Vagina (tissue), 2 donors: ENCODE data around the gene ACAD8. TPM values are rescaled to one million over a fixed set of nuclear protein-coding genes. Genes with fewer than 3 reads are reported as not detected.

Source experiments
- DNase-seq, 2 donors: peaks; one replicate each; pipeline ENCODE4 v3.0.0-alpha.2; 2017; ENCODE audit errors: extremely low spot score in 2 of 2
- H3K27ac ChIP-seq: fragments of 200-600 bp; sonication (generic); one replicate; pipeline ENCODE4 v1.5.1; 2019
- H3K27me3 ChIP-seq: fragments of 200-600 bp; sonication (generic); one replicate; pipeline ENCODE4 v1.5.1; 2019
- H3K36me3 ChIP-seq, 2 donors: fragments of 200-600 bp; sonication (generic); one replicate each; pipeline ENCODE4 v1.5.1; 2017 to 2019
- H3K4me1 ChIP-seq: fragments of 200-600 bp; sonication (generic); one replicate; pipeline ENCODE4 v1.5.1; 2019
- H3K4me3 ChIP-seq, 2 donors: fragments of 200-600 bp; sonication (generic); 1 replicate in 1 of 2; 2 replicates in 1 of 2; pipeline ENCODE4 v1.5.1; 2016 to 2019
- H3K9me3 ChIP-seq: fragments of 200-600 bp; sonication (generic); one replicate; pipeline ENCODE4 v1.5.1; 2019
- CTCF ChIP-seq, 3 experiments: fragments of 450-650 bp in 2 of 3; fragments of 200-600 bp in 1 of 3; sonication (generic) in 1 of 3; IDR thresholded peaks; one replicate each; pipeline ENCODE4 v1.5.1; 2017 to 2019; ENCODE audit warnings: antibody characterized with exemption in 3 of 3, mild to moderate bottlenecking in 2 of 3, moderate library complexity in 2 of 3
- POLR2A ChIP-seq, 2 donors: fragments of 450-650 bp; IDR thresholded peaks; one replicate each; pipeline ENCODE4 v1.6.1; 2017; ENCODE audit warnings: antibody characterized with exemption in 2 of 2, mild to moderate bottlenecking in 2 of 2, moderate library complexity in 2 of 2
- POLR2AphosphoS5 ChIP-seq, 2 donors: sonication (generic); formaldehyde crosslinking; IDR thresholded peaks; one replicate each; pipeline ENCODE4 v1.9.0; 2017; ENCODE audit warnings: antibody characterized with exemption in 2 of 2, mild to moderate bottlenecking in 2 of 2, low read depth in 1 of 2; ENCODE audit not compliant: insufficient read depth in 1 of 2
- intact Hi-C: fragments of 100-400 bp; cut with DNase I; formaldehyde crosslinking; loops from one replicate; pipeline ENCODE4 v1.15.1; 2023
- total RNA-seq: library from RNA; depleted of rRNA; stranded (reverse); fragments of >200 nt; gene quantifications from one replicate; pipeline ENCODE4 v1.2.3, GENCODE V29; 2016

Gene ACAD8
- total RNA-seq, 1 donor from 2014 or later = 31.9 TPM

- Histone ChIP-seq H3K4me3 (no peak overlapping the region), H3K36me3 (no peaks in the 10 kb centered on the region), H3K9me3 (no peaks in the 10 kb centered on the region), H3K4me1 (no peaks in the 10 kb centered on the region), H3K27ac (no peak overlapping the region), H3K27me3 (no peaks in the 10 kb centered on the region)
- no peak for DNase-seq
- intact Hi-C loops = no loop called here
- TF ChIP-seq POLR2AphosphoS5 (IDR thresholded peaks at IDR 0.05; ENCODE audit: insufficient read depth in 1 of 2, low read depth in 1 of 2) (no peak), CTCF (IDR thresholded peaks at IDR 0.05) (no peak), POLR2A (IDR thresholded peaks at IDR 0.05) (no peak)
Observed at GRCh38 chr11:134313821-134314607, 60.6 kb downstream of the ACAD8 start.

Other genes starting within 250 kb of the ACAD8 start
- 31.7 TPM for gene JAM3, start 184.5 kb upstream of the ACAD8 start, total RNA-seq
- gene NCAPD3, start 29.6 kb upstream of the ACAD8 start, total RNA-seq = 18.4 TPM
- gene VPS26B, start 28.9 kb upstream of the ACAD8 start, total RNA-seq = 36.1 TPM
- 39.8 TPM for gene THYN1, start 216 bp upstream of the ACAD8 start, total RNA-seq
- 2.2 TPM for gene GLB1L3, start 22.8 kb downstream of the ACAD8 start, total RNA-seq
- 2.0 TPM for gene GLB1L2, start 78.4 kb downstream of the ACAD8 start, total RNA-seq
- 0.74 TPM for gene B3GAT1, start 158.7 kb downstream of the ACAD8 start, total RNA-seq